H1 (cell line): ENCODE data around the gene IL16. TPM values are rescaled to one million over a fixed set of nuclear protein-coding genes. Genes with fewer than 3 reads are reported as not detected.

Experiments
- CTCF ChIA-PET: fragments of 300-600 bp; sonication (Branson Sonifier 250); formaldehyde crosslinking; loops from one replicate; lab custom pipeline; 2021; ENCODE audit not compliant: partially characterized antibody; lab: Charles Lee
- POLR2A ChIA-PET: fragments of 300-600 bp; sonication (Branson Sonifier 250); formaldehyde crosslinking; loops from one replicate; lab custom pipeline; 2021; ENCODE audit warnings: inconsistent platforms; ENCODE audit not compliant: partially characterized antibody; lab: Charles Lee
- DNase-seq, 2 experiments: peaks; one replicate each; pipeline versions ENCODE4 v3.0.0 to v3.0.0-alpha.2; 2010 to 2022; ENCODE audit warnings: low spot score in 2 of 2, low read depth in 1 of 2, mixed read lengths in 1 of 2
- FAIRE-seq: peaks from 2 replicates; lab custom pipeline; 2011; peaks lifted over from hg19 to GRCh38; lab: Jason Lieb, UNC
- H2AFZ ChIP-seq: 2 replicates; pipeline ENCODE4 v1.8.1; 2012; ENCODE audit warnings: low read length, inconsistent platforms
- H2AK5ac ChIP-seq: 2 replicates; pipeline ENCODE4 v1.6.1; 2013; ENCODE audit warnings: low read depth, low read length
- H2BK120ac ChIP-seq: replicated peaks from 2 replicates; pipeline ENCODE3; 2013; ENCODE audit warnings: low read depth, low read length, inconsistent platforms
- H2BK12ac ChIP-seq: 2 replicates; pipeline ENCODE4 v1.6.1; 2013; ENCODE audit warnings: low read depth, low read length
- H2BK15ac ChIP-seq: 2 replicates; pipeline ENCODE4 v1.6.1; 2013; ENCODE audit warnings: low read length
- H2BK20ac ChIP-seq: 2 replicates; pipeline ENCODE4 v1.6.1; 2013; ENCODE audit warnings: low read length
- H2BK5ac ChIP-seq: 2 replicates; pipeline ENCODE4 v1.6.1; 2013; ENCODE audit warnings: low read depth, low read length
- H3K14ac ChIP-seq: 2 replicates; pipeline ENCODE4 v1.6.1; 2013; ENCODE audit warnings: inconsistent platforms; ENCODE audit not compliant: insufficient read length
- H3K18ac ChIP-seq: 2 replicates; pipeline ENCODE4 v1.6.1; 2013; ENCODE audit warnings: low read length; ENCODE audit errors: extremely low read depth
- H3K23ac ChIP-seq: 2 replicates; pipeline ENCODE4 v1.6.1; 2013; ENCODE audit warnings: inconsistent platforms; ENCODE audit not compliant: insufficient read length
- H3K23me2 ChIP-seq: 2 replicates; pipeline ENCODE4 v1.6.1; 2013; ENCODE audit warnings: low read depth, low read length
- H3K27ac ChIP-seq: 2 replicates; pipeline ENCODE4 v1.6.1; 2011; ENCODE audit warnings: low read depth, low read length, inconsistent platforms
- H3K27me3 ChIP-seq, 4 experiments: replicated peaks in 1 of 4; 1 replicate in 1 of 4; 2 replicates in 3 of 4; pipeline versions ENCODE4 v1.6.1 to v1.8.1; 2011 to 2013; ENCODE audit warnings: low read length in 3 of 4, mild to moderate bottlenecking in 3 of 4, inconsistent platforms in 2 of 4, mixed read lengths in 2 of 4, moderate library complexity in 1 of 4; ENCODE audit not compliant: control insufficient read depth in 3 of 4, insufficient read depth in 3 of 4; ENCODE audit errors: extremely low read depth in 1 of 4
- H3K36me3 ChIP-seq, 4 experiments: 2 replicates each; pipeline versions ENCODE4 v1.6.1 to v1.8.1; 2011 to 2013; ENCODE audit warnings: mild to moderate bottlenecking in 4 of 4, low read length in 3 of 4, moderate library complexity in 2 of 4, control low read depth in 1 of 4, inconsistent platforms in 1 of 4; ENCODE audit not compliant: insufficient read depth in 4 of 4, control insufficient read depth in 2 of 4
- H3K4ac ChIP-seq: replicated peaks from 2 replicates; pipeline ENCODE3; 2013; ENCODE audit warnings: low read length, low read depth, mixed read lengths, inconsistent platforms; ENCODE audit not compliant: insufficient read length
- H3K4me1 ChIP-seq, 4 experiments: replicated peaks in 1 of 4; 1 replicate in 1 of 4; 2 replicates in 3 of 4; pipeline versions ENCODE4 v1.6.1 to v1.8.1; 2011 to 2013; ENCODE audit warnings: low read length in 3 of 4, inconsistent platforms in 2 of 4, mixed read lengths in 1 of 4; ENCODE audit not compliant: insufficient read depth in 4 of 4, control insufficient read depth in 3 of 4
- H3K4me2 ChIP-seq, 2 experiments: 2 replicates each; pipeline versions ENCODE4 v1.6.1 to v1.8.1; 2011 to 2013; ENCODE audit warnings: low read depth in 2 of 2, low read length in 2 of 2, control low read depth in 1 of 2, inconsistent platforms in 1 of 2, mild to moderate bottlenecking in 1 of 2; ENCODE audit not compliant: insufficient read depth in 1 of 2
- H3K4me3 ChIP-seq, 4 experiments: fragments of 200-600, 300-600 bp in 1 of 4; sonication (generic), shearing (Covaris generic), sonication (Bioruptor Twin) in 1 of 4; 2 replicates each; pipeline versions ENCODE4 v1.5.1 to v1.8.1; 2011 to 2016; ENCODE audit warnings: low read length in 4 of 4, low read depth in 3 of 4, control low read depth in 2 of 4, inconsistent platforms in 2 of 4, mild to moderate bottlenecking in 2 of 4, mixed read lengths in 1 of 4, moderate library complexity in 1 of 4; ENCODE audit not compliant: insufficient read depth in 2 of 4; ENCODE audit errors: extremely low read depth in 1 of 4
- H3K56ac ChIP-seq: replicated peaks from 2 replicates; pipeline ENCODE3; 2013; ENCODE audit warnings: low read depth, mild to moderate bottlenecking, mixed read lengths, low read length, inconsistent platforms; ENCODE audit not compliant: insufficient read length
- H3K79me1 ChIP-seq: 2 replicates; pipeline ENCODE4 v1.6.1; 2013; ENCODE audit warnings: low read depth, low read length, control low read depth
- H3K79me2 ChIP-seq, 2 experiments: 2 replicates each; pipeline versions ENCODE4 v1.6.1 to v1.8.1; 2012 to 2013; ENCODE audit warnings: low read length in 2 of 2, mild to moderate bottlenecking in 2 of 2, inconsistent platforms in 1 of 2; ENCODE audit not compliant: insufficient read depth in 2 of 2, control insufficient read depth in 1 of 2
- H3K9ac ChIP-seq, 4 experiments: replicated peaks in 1 of 4; 1 replicate in 1 of 4; 2 replicates in 3 of 4; pipeline versions ENCODE4 v1.6.1 to v1.8.1; 2011 to 2013; ENCODE audit warnings: low read depth in 3 of 4, low read length in 3 of 4, control low read depth in 2 of 4, mild to moderate bottlenecking in 2 of 4, moderate library complexity in 2 of 4, inconsistent platforms in 1 of 4; ENCODE audit errors: extremely low read depth in 1 of 4
- H3K9me3 ChIP-seq, 2 experiments: 2 replicates each; pipeline versions ENCODE4 v1.6.1 to v1.8.1; 2012 to 2013; ENCODE audit warnings: mild to moderate bottlenecking in 2 of 2, moderate library complexity in 2 of 2, control low read depth in 1 of 2, inconsistent platforms in 1 of 2, low read depth in 1 of 2, low read length in 1 of 2, mixed read lengths in 1 of 2; ENCODE audit not compliant: insufficient read depth in 2 of 2
- H4K20me1 ChIP-seq, 2 experiments: replicated peaks in 1 of 2; 2 replicates each; pipeline versions ENCODE3 to v1.8.1; 2011 to 2013; ENCODE audit warnings: inconsistent platforms in 2 of 2, low read length in 2 of 2, mild to moderate bottlenecking in 1 of 2; ENCODE audit not compliant: insufficient read depth in 2 of 2, control insufficient read depth in 1 of 2
- H4K5ac ChIP-seq: 2 replicates; pipeline ENCODE4 v1.6.1; 2013; ENCODE audit warnings: low read length, low read depth, mixed read lengths, inconsistent platforms; ENCODE audit not compliant: insufficient read length
- H4K8ac ChIP-seq: 2 replicates; pipeline ENCODE4 v1.8.0; 2013; ENCODE audit warnings: mild to moderate bottlenecking, moderate library complexity, low read length, inconsistent platforms; ENCODE audit not compliant: insufficient read depth; ENCODE audit errors: extremely low read depth
- H4K91ac ChIP-seq: replicated peaks from 2 replicates; pipeline ENCODE3; 2013; ENCODE audit warnings: low read length, mixed read lengths, inconsistent platforms; ENCODE audit not compliant: insufficient read length
- JUND ChIP-seq: IDR thresholded peaks from 2 replicates; pipeline ENCODE4 v1.6.1; 2011; ENCODE audit warnings: mild to moderate bottlenecking, improper control_type of control experiment, low read length
- POLR2AphosphoS5 ChIP-seq: IDR thresholded peaks from 2 replicates; pipeline ENCODE4 v1.6.1; 2011; ENCODE audit warnings: low read depth, low read length
- RNF2 ChIP-seq: fragments of 200-900, 300-1000 bp; sonication (generic); IDR thresholded peaks from 2 replicates; pipeline ENCODE4 v1.7.1; 2016; ENCODE audit warnings: borderline replicate concordance, low read depth, mild to moderate bottlenecking, antibody characterized with exemption, low read length; ENCODE audit not compliant: poor library complexity, severe bottlenecking; ENCODE audit errors: missing control alignments
- WGBS, 2 experiments: shearing (Covaris generic) in 1 of 2; methylation state at CpG; one replicate each; pipeline versions ENCODE4 v1.1.6 to v1.1.7; 2013 to 2015; ENCODE audit warnings: low lambda C conversion rate in 2 of 2, mixed read lengths in 2 of 2, inconsistent platforms in 1 of 2, low coverage in 1 of 2, missing lambda C conversion rate in 1 of 2; ENCODE audit not compliant: insufficient replicate concordance in 2 of 2, insufficient coverage in 1 of 2, insufficient read length in 1 of 2; ENCODE audit errors: extremely low coverage in 1 of 2, missing lambda C conversion rate in 1 of 2; 5-methylcytosine and 5-hydroxymethylcytosine counted together
- polyA plus RNA-seq, 7 experiments: library from polyadenylated mRNA; depleted of rRNA in 3 of 7; stranded (reverse) in 5 of 7; unstranded in 2 of 7; fragments of >200 nt in 5 of 7; fragments of 200-250 nt in 2 of 7; gene quantifications; 1 replicate in 5 of 7; 2 replicates in 1 of 7; 4 replicates in 1 of 7; pipeline versions ENCODE4 v1.2.1 to v1.2.3, GENCODE V29; 2011 to 2013; ENCODE audit warnings: missing spikeins in 2 of 7, mixed read lengths in 2 of 7
- total RNA-seq: library from RNA; stranded (reverse); fragmentation: NEBNext Ultra II Directional; extraction: Animal tissue kit (Norgen Biotek cat#: 25700); gene quantifications from 2 replicates; pipeline ENCODE4 v1.2.1, GENCODE V29; 2021

The IL16 gene
- total and polyA plus RNA-seq, 2 of the 8 experiments (the other 6 are each of a cell fraction or from before 2014, with no cell fraction given), result 0.03 to 0.09 TPM

DNA sequence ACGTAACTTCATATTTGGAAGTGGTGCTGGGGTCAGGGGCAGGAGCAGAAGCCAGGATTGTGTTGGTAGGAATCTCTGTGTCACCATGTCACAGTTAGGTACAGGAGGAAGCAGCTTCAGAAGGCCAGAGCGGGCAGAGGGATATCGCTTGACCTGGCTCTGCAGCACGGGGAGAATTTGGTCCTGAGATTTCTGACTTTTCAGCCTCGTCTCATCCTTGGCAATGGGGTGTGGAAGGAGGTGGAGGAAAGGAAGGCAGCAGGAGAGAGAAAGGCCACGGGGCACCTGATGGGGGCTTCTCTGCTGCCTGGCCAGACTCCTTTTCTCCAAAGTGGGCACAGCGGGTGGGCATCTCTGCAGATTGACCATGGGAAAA lies 564 bp downstream of the IL16 start:
- H3K23me2 ChIP-seq, result no peaks in the 10 kb centered on the region; the same call in 1 of the 2 replicates
- DNase-seq, result no peak
- no peaks in the 10 kb centered on the region for H3K79me1 ChIP-seq
- no peak overlapping the region for H4K5ac ChIP-seq
- H3K36me3 ChIP-seq, result no peaks in the 10 kb centered on the region
- no peaks in the 10 kb centered on the region for H3K79me2 ChIP-seq
- H3K4me2 ChIP-seq, result no peak overlapping the region
- H2BK12ac ChIP-seq, result no peak overlapping the region
- no peak overlapping the region for H2BK20ac ChIP-seq
- no peak for TF ChIP-seq POLR2AphosphoS5
- no peak for TF ChIP-seq JUND
- TF ChIP-seq RNF2, result no peak
- TF ChIP-seq, all 59 proteins: peak for 0
- Histone ChIP-seq H3K27ac (no peak overlapping the region), H3K56ac (no peak overlapping the region), H2BK120ac (no peak overlapping the region), H3K4me3 (no peak overlapping the region), H2BK15ac (no peak overlapping the region), H3K14ac (no peak overlapping the region), H3K4ac (no peak overlapping the region), H3K18ac (no peak overlapping the region), H4K20me1 (no peaks in the 10 kb centered on the region), H3K9me3 (no peaks in the 10 kb centered on the region), H3K4me1 (no peaks in the 10 kb centered on the region), H3K9ac (no peak overlapping the region), H4K8ac (no peak overlapping the region), H2AK5ac (no peak overlapping the region), H3K27me3 (no peaks in the 10 kb centered on the region), H3K23ac (no peak overlapping the region), H2BK5ac (no peak overlapping the region), H2AFZ (no peak overlapping the region), H4K91ac (no peak overlapping the region)
- 78% methylated on average over 7 of the region's 7 CpGs; no CpG with 5 or more reads in 1 of the 2 experiments for WGBS, 2 experiments
- POLR2A ChIA-PET, result no interaction called here
- CTCF ChIA-PET, result interaction anchor here (0.7 to 6.5 kb wide), 3 partner anchors 11 to 70 kb away, joined by 3 to 46 read pairs (median 5); no protein-coding TSS in a partner anchor
- FAIRE-seq, result no peak
